IMR-90 (cell line): Measurements from ENCODE around the gene CD8A. TPM values are rescaled to one million over a fixed set of nuclear protein-coding genes. Genes with fewer than 3 reads are reported as not detected.

ENCODE experiments used
- ATAC-seq: fragments of 200-7000 bp; cut with Tn5 transposase; 2 replicates; pipeline ENCODE4 v1.9.1; 2020; ENCODE audit warnings: low read depth, mild to moderate bottlenecking, moderate library complexity
- BruUV-seq: library from RNA; stranded (reverse); fragments of 400-500 nt; replicated peaks from 2 replicates; lab custom pipeline; 2021; lab: Mats Ljungman, UMichigan
- CTCF ChIA-PET: fragments of 300-600 bp; formaldehyde crosslinking; extraction: SDS; loops from one replicate; lab custom pipeline; 2021; ENCODE audit warnings: antibody characterized with exemption; lab: Yijun Ruan, JAX
- POLR2A ChIA-PET: fragments of 300-600 bp; sonication (Branson Sonifier 250); formaldehyde crosslinking; loops from one replicate; lab custom pipeline; 2022; ENCODE audit warnings: antibody characterized with exemption; ENCODE audit not compliant: unreplicated experiment; lab: Charles Lee
- DNase-seq: peaks from one replicate; pipeline ENCODE4 v3.0.0; 2013
- H2AFZ ChIP-seq: replicated peaks from 2 replicates; pipeline ENCODE3; 2013; ENCODE audit warnings: low read length, mild to moderate bottlenecking; ENCODE audit not compliant: poor library complexity
- H2AK5ac ChIP-seq: 2 replicates; pipeline ENCODE4 v1.6.1; 2013; ENCODE audit warnings: low read depth, low read length, inconsistent platforms
- H2AK9ac ChIP-seq: replicated peaks from 2 replicates; pipeline ENCODE3; 2013; ENCODE audit warnings: mild to moderate bottlenecking, low read depth, low read length, moderate library complexity; ENCODE audit not compliant: poor library complexity
- H2BK120ac ChIP-seq: 2 replicates; pipeline ENCODE4 v1.6.1; 2013; ENCODE audit warnings: low read depth, low read length, inconsistent platforms
- H2BK15ac ChIP-seq: 3 replicates; pipeline ENCODE4 v1.6.1; 2013; ENCODE audit warnings: low read depth, low read length, inconsistent platforms
- H2BK20ac ChIP-seq: 2 replicates; pipeline ENCODE4 v1.6.1; 2013; ENCODE audit warnings: low read depth, mild to moderate bottlenecking, inconsistent platforms, low read length, moderate library complexity
- H2BK5ac ChIP-seq: 2 replicates; pipeline ENCODE4 v1.6.1; 2013; ENCODE audit warnings: mild to moderate bottlenecking, low read depth, low read length, inconsistent platforms; ENCODE audit not compliant: poor library complexity, severe bottlenecking
- H3K14ac ChIP-seq: replicated peaks from 2 replicates; pipeline ENCODE4 v1.6.1; 2013; ENCODE audit warnings: low read depth, low read length, inconsistent platforms
- H3K18ac ChIP-seq: 2 replicates; pipeline ENCODE4 v1.6.1; 2013; ENCODE audit warnings: low read depth, low read length, control low read depth
- H3K23ac ChIP-seq: 2 replicates; pipeline ENCODE4 v1.6.1; 2013; ENCODE audit warnings: low read depth, low read length, inconsistent platforms
- H3K27ac ChIP-seq: 2 replicates; pipeline ENCODE4 v1.5.1; 2013; ENCODE audit warnings: mild to moderate bottlenecking, control low read depth, low read length; ENCODE audit not compliant: insufficient read depth
- H3K27me3 ChIP-seq: 2 replicates; pipeline ENCODE4 v1.6.1; 2013; ENCODE audit warnings: low read length; ENCODE audit not compliant: control insufficient read depth, insufficient read depth
- H3K36me3 ChIP-seq: 2 replicates; pipeline ENCODE4 v1.6.1; 2013; ENCODE audit warnings: low read length, mixed read lengths; ENCODE audit not compliant: control insufficient read depth, insufficient read depth
- H3K4ac ChIP-seq: 2 replicates; pipeline ENCODE4 v1.6.1; 2013; ENCODE audit warnings: low read depth, low read length, inconsistent platforms
- H3K4me1 ChIP-seq: 2 replicates; pipeline ENCODE4 v1.6.1; 2013; ENCODE audit warnings: low read length, mixed read lengths; ENCODE audit not compliant: control insufficient read depth, insufficient read depth
- H3K4me2 ChIP-seq: 2 replicates; pipeline ENCODE4 v1.6.1; 2013; ENCODE audit warnings: low read depth, mild to moderate bottlenecking, control low read depth, low read length, moderate library complexity
- H3K4me3 ChIP-seq: 2 replicates; pipeline ENCODE4 v1.5.1; 2013; ENCODE audit warnings: low read depth, mild to moderate bottlenecking, control low read depth, low read length, moderate library complexity; ENCODE audit not compliant: insufficient read depth
- H3K56ac ChIP-seq: 2 replicates; pipeline ENCODE4 v1.6.1; 2013; ENCODE audit warnings: low read length, inconsistent platforms; ENCODE audit not compliant: insufficient read depth; ENCODE audit errors: extremely low read depth
- H3K79me1 ChIP-seq, 2 experiments: 2 replicates each; pipeline ENCODE4 v1.6.1; 2013; ENCODE audit warnings: low read length in 2 of 2, inconsistent platforms in 1 of 2, low read depth in 1 of 2
- H3K9ac ChIP-seq: 2 replicates; pipeline ENCODE4 v1.6.1; 2013; ENCODE audit warnings: low read depth, low read length, control low read depth
- H3K9me1 ChIP-seq: 2 replicates; pipeline ENCODE4 v1.6.1; 2013; ENCODE audit warnings: low read length, inconsistent platforms; ENCODE audit not compliant: insufficient read depth
- H3K9me3 ChIP-seq: 2 replicates; pipeline ENCODE4 v1.6.1; 2013; ENCODE audit warnings: low read length; ENCODE audit not compliant: control insufficient read depth, insufficient read depth
- H4K20me1 ChIP-seq: 2 replicates; pipeline ENCODE4 v1.6.1; 2013; ENCODE audit warnings: low read length, inconsistent platforms; ENCODE audit not compliant: insufficient read depth
- H4K5ac ChIP-seq: 2 replicates; pipeline ENCODE4 v1.6.1; 2013; ENCODE audit warnings: mild to moderate bottlenecking, low read depth, low read length, control low read depth
- H4K8ac ChIP-seq, 2 experiments: 2 replicates each; pipeline ENCODE4 v1.6.1; 2013; ENCODE audit warnings: low read depth in 2 of 2, low read length in 2 of 2, control low read depth in 1 of 2, inconsistent platforms in 1 of 2
- H4K91ac ChIP-seq: 2 replicates; pipeline ENCODE4 v1.6.1; 2013; ENCODE audit warnings: low read depth, low read length, inconsistent platforms; ENCODE audit not compliant: insufficient read depth
- BHLHE40 ChIP-seq: fragments of 150-350 bp; IDR thresholded peaks from 2 replicates; pipeline ENCODE4 v1.6.1; 2016; ENCODE audit warnings: mild to moderate bottlenecking, low read depth, low read length
- CEBPB ChIP-seq: IDR thresholded peaks from 2 replicates; pipeline ENCODE4 v1.6.1; 2012; ENCODE audit warnings: low read depth, low read length, improper control_type of control experiment
- CHD1 ChIP-seq: IDR thresholded peaks from 2 replicates; pipeline ENCODE4 v1.6.1; 2012; ENCODE audit warnings: low read depth, low read length, improper control_type of control experiment
- CTCF ChIP-seq: conservative IDR thresholded peaks from 2 replicates; pipeline ENCODE4 v1.5.1; 2012; ENCODE audit warnings: mild to moderate bottlenecking, low read depth, low read length, improper control_type of control experiment
- FOS ChIP-seq: fragments of 150-350 bp; IDR thresholded peaks from 2 replicates; pipeline ENCODE4 v1.6.1; 2016; ENCODE audit warnings: low read depth, low read length
- MAFK ChIP-seq: IDR thresholded peaks from 2 replicates; pipeline ENCODE4 v1.6.1; 2012; ENCODE audit warnings: low read depth, low read length, improper control_type of control experiment
- MAZ ChIP-seq: IDR thresholded peaks from 2 replicates; pipeline ENCODE4 v1.6.1; 2012; ENCODE audit warnings: low read depth, mild to moderate bottlenecking, low read length, improper control_type of control experiment, moderate library complexity, borderline replicate concordance
- NFE2L2 ChIP-seq: fragments of 150-350 bp; IDR thresholded peaks from 2 replicates; pipeline ENCODE4 v1.6.1; 2016; ENCODE audit warnings: low read depth, mild to moderate bottlenecking, low read length
- RAD21 ChIP-seq: IDR thresholded peaks from 2 replicates; pipeline ENCODE4 v1.6.1; 2012; ENCODE audit warnings: low read length, improper control_type of control experiment
- RCOR1 ChIP-seq: IDR thresholded peaks from 2 replicates; pipeline ENCODE4 v1.6.1; 2012; ENCODE audit warnings: mild to moderate bottlenecking, low read length, improper control_type of control experiment; ENCODE audit not compliant: insufficient replicate concordance
- RFX5 ChIP-seq: IDR thresholded peaks from 2 replicates; pipeline ENCODE4 v1.8.0; 2012; ENCODE audit warnings: low read depth, mild to moderate bottlenecking, low read length, moderate library complexity
- SMC3 ChIP-seq: fragments of 150-350 bp; IDR thresholded peaks from 2 replicates; pipeline ENCODE4 v1.6.1; 2016; ENCODE audit warnings: low read depth, mild to moderate bottlenecking, antibody characterized with exemption, low read length, moderate library complexity
- USF2 ChIP-seq: fragments of 150-350 bp; IDR thresholded peaks from 2 replicates; pipeline ENCODE4 v1.6.1; 2017; ENCODE audit warnings: mild to moderate bottlenecking, antibody characterized with exemption, low read length, low read depth
- WGBS, 2 experiments: methylation state at CpG; one replicate each; pipeline versions ENCODE4 v1.1.5 to v1.1.7; 2013; ENCODE audit warnings: missing lambda C conversion rate in 2 of 2; ENCODE audit not compliant: insufficient read length in 1 of 2; ENCODE audit errors: extremely low coverage in 2 of 2; 5-methylcytosine and 5-hydroxymethylcytosine counted together
- dilution Hi-C: fragments of 300-500 bp; cut with HindIII; formaldehyde crosslinking; loops from one replicate; pipeline ENCODE4 v1.14.3; 2018; ENCODE audit warnings: low sequenced_read_pairs; ENCODE audit not compliant: unreplicated experiment
- in situ Hi-C: fragments of 300-500 bp; cut with MboI; formaldehyde crosslinking; loops from 3 replicates; pipeline ENCODE4 v1.14.3; 2019; ENCODE audit warnings: low sequenced_read_pairs, inconsistent platforms, mixed read lengths
- intact Hi-C: fragments of 100-400 bp; cut with micrococcal nuclease; formaldehyde crosslinking; loops from 2 replicates; pipeline ENCODE4 v1.10.0; 2022
- polyA plus RNA-seq, 3 experiments: library from polyadenylated mRNA; depleted of rRNA; stranded (reverse); fragments of >200 nt; gene quantifications; 2 replicates each; pipeline ENCODE4 v1.2.3, GENCODE V29; 2012; ENCODE audit warnings: low replicate concordance in 1 of 3
- total RNA-seq: library from RNA; depleted of rRNA; stranded (reverse); fragments of >200 nt; gene quantifications from 2 replicates; pipeline ENCODE4 v1.2.3, GENCODE V29; 2012

Gene CD8A
- total and polyA plus RNA-seq, 2 of the 4 experiments (the other 2 are of a cell fraction): not detected

- TF ChIP-seq RAD21: no peak
Observed at GRCh38 chr2:86806059-86806857, 15.5 kb upstream of the CD8A start (continued).

- CTCF ChIA-PET: no interaction called here
- in situ Hi-C loops: no loop called here
- TF ChIP-seq CHD1 (no peak), NFE2L2 (no peak), USF2 (no peak), MAFK (no peak), BHLHE40 (no peak), CTCF (no peak), SMC3 (no peak), MAZ (no peak), RAD21 (no peak), RFX5 (no peak), RCOR1 (no peak), CEBPB (no peak), FOS (no peak)
Observed at GRCh38 chr2:86800856-86801567, 10.3 kb upstream of the CD8A start.

More at GRCh38 chr2:86800856-86801567, 10.3 kb upstream of the CD8A start:
- H2BK5ac ChIP-seq: no peak overlapping the region
- H4K8ac ChIP-seq: no peak overlapping the region
- no peak overlapping the region for H2AFZ ChIP-seq
- H3K14ac ChIP-seq: no peak overlapping the region
- H3K23ac ChIP-seq: no peak overlapping the region
- dilution Hi-C loops: no loop called here
- peaks cover 17% of the 10 kb centered on the region for H3K27me3 ChIP-seq
- H3K9me3 ChIP-seq: peaks cover 7% of the 10 kb centered on the region; the same call in 1 of the 2 replicates
- H2BK15ac ChIP-seq: no peak overlapping the region
- no peaks in the 10 kb centered on the region for H3K36me3 ChIP-seq
- H3K4me2 ChIP-seq: no peak overlapping the region
- H2AK5ac ChIP-seq: no peak overlapping the region
- whole genome bisulfite sequencing, 2 experiments: 60% methylated on average over 1 of the region's 2 CpGs; no CpG with 5 or more reads in 1 of the 2 experiments
- no TSS peak for BruUV-seq
- no peak overlapping the region for H4K5ac ChIP-seq
- no peak overlapping the region for H3K18ac ChIP-seq
- H2BK120ac ChIP-seq: no peak overlapping the region
- no peaks in the 10 kb centered on the region for H3K4me1 ChIP-seq
- H2AK9ac ChIP-seq: no peak overlapping the region
- intact Hi-C loops: no loop called here
- no peak for DNase-seq
- H3K79me1 ChIP-seq: no peaks in the 10 kb centered on the region
- ATAC-seq: no peak
- H4K20me1 ChIP-seq: no peaks in the 10 kb centered on the region
- POLR2A ChIA-PET: no interaction called here
- H2BK20ac ChIP-seq: no peak overlapping the region
- no peak overlapping the region for H3K56ac ChIP-seq
- H3K4me3 ChIP-seq: no peak overlapping the region
- H3K27ac ChIP-seq: no peak overlapping the region
- H3K9ac ChIP-seq: no peak overlapping the region
- no peak overlapping the region for H4K91ac ChIP-seq
- no peak overlapping the region for H3K4ac ChIP-seq
- no peaks in the 10 kb centered on the region for H3K9me1 ChIP-seq
